Measurements from ENCODE around the gene PARM1.

DNA sequence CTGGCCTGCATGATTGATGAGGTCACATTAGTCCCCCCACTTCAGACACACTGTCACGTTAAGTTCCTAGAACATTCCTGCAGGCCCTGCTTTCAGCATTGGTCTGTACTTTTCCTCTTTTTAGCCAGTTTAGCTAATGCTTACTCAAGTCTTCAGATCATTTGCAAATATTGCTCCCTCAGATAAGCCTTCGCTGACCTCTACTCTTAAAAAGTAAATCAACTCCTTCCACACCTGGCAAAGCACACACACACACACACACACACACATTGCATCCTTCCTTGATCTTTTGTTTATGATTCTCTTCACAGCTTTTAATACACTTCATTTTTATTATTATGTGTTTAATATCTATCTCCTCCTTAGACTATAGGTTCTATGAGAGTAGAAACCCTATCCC is 31.4 kb downstream of the PARM1 start:
- no peak for TF ChIP-seq CTCF (conservative IDR thresholded peaks at IDR 0.05; ENCODE audit: low read depth in 2 of 2)
- TF ChIP-seq EZH2 (IDR thresholded peaks at IDR 0.05; ENCODE audit: low read depth, unreplicated experiment), result no peak
- TF ChIP-seq EZH2phosphoT487 (IDR thresholded peaks at IDR 0.05; ENCODE audit: unreplicated experiment), result no peak
- TF ChIP-seq, protein P1, sequence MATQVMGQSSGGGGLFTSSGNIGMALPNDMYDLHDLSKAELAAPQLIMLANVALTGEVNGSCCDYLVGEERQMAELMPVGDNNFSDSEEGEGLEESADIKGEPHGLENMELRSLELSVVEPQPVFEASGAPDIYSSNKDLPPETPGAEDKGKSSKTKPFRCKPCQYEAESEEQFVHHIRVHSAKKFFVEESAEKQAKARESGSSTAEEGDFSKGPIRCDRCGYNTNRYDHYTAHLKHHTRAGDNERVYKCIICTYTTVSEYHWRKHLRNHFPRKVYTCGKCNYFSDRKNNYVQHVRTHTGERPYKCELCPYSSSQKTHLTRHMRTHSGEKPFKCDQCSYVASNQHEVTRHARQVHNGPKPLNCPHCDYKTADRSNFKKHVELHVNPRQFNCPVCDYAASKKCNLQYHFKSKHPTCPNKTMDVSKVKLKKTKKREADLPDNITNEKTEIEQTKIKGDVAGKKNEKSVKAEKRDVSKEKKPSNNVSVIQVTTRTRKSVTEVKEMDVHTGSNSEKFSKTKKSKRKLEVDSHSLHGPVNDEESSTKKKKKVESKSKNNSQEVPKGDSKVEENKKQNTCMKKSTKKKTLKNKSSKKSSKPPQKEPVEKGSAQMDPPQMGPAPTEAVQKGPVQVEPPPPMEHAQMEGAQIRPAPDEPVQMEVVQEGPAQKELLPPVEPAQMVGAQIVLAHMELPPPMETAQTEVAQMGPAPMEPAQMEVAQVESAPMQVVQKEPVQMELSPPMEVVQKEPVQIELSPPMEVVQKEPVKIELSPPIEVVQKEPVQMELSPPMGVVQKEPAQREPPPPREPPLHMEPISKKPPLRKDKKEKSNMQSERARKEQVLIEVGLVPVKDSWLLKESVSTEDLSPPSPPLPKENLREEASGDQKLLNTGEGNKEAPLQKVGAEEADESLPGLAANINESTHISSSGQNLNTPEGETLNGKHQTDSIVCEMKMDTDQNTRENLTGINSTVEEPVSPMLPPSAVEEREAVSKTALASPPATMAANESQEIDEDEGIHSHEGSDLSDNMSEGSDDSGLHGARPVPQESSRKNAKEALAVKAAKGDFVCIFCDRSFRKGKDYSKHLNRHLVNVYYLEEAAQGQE (IDR thresholded peaks at IDR 0.05; ENCODE audit: unreplicated experiment), result no peak
